NB4 (cell line): Measurements from ENCODE around the gene NAV3.

Experiments used
- DNase-seq: peaks from one replicate; pipeline ENCODE4 v3.0.0; 2010; ENCODE audit warnings: low read depth
- H3K4me3 ChIP-seq: one replicate; pipeline ENCODE4 v1.5.1; 2011; ENCODE audit warnings: mild to moderate bottlenecking, low read depth, low read length, moderate library complexity
- MAX ChIP-seq: IDR thresholded peaks from 2 replicates; pipeline ENCODE4 v1.6.1; 2011; ENCODE audit warnings: low read depth, low read length
- MYC ChIP-seq: IDR thresholded peaks from 2 replicates; pipeline ENCODE4 v1.6.1; 2011; ENCODE audit warnings: low read depth, low read length
- POLR2A ChIP-seq: IDR thresholded peaks from 2 replicates; pipeline ENCODE4 v1.6.1; 2011; ENCODE audit warnings: mild to moderate bottlenecking; ENCODE audit not compliant: insufficient read length; ENCODE audit errors: extremely low read depth
- TF ChIP-seq, protein P1 (sequence below): IDR thresholded peaks from one replicate; pipeline ENCODE4 v1.5.1; 2012; ENCODE audit warnings: low read depth, low read length

Gene NAV3

GRCh38 chr12:77861317-77861716 is 30.6 kb downstream of the NAV3 start:
- H3K4me3 ChIP-seq, result no peak overlapping the region
- no peak for DNase-seq
- TF ChIP-seq MYC, result no peak
- TF ChIP-seq POLR2A, result no peak
- no peak for TF ChIP-seq MAX
- TF ChIP-seq, protein P1, sequence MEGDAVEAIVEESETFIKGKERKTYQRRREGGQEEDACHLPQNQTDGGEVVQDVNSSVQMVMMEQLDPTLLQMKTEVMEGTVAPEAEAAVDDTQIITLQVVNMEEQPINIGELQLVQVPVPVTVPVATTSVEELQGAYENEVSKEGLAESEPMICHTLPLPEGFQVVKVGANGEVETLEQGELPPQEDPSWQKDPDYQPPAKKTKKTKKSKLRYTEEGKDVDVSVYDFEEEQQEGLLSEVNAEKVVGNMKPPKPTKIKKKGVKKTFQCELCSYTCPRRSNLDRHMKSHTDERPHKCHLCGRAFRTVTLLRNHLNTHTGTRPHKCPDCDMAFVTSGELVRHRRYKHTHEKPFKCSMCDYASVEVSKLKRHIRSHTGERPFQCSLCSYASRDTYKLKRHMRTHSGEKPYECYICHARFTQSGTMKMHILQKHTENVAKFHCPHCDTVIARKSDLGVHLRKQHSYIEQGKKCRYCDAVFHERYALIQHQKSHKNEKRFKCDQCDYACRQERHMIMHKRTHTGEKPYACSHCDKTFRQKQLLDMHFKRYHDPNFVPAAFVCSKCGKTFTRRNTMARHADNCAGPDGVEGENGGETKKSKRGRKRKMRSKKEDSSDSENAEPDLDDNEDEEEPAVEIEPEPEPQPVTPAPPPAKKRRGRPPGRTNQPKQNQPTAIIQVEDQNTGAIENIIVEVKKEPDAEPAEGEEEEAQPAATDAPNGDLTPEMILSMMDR, result no peak

GRCh38 chr12:77865178-77865577 is 34.5 kb downstream of the NAV3 start:
- no peak for TF ChIP-seq MYC
- no peak for TF ChIP-seq MAX
- DNase-seq, result no peak
- no peak overlapping the region for H3K4me3 ChIP-seq

DNA sequence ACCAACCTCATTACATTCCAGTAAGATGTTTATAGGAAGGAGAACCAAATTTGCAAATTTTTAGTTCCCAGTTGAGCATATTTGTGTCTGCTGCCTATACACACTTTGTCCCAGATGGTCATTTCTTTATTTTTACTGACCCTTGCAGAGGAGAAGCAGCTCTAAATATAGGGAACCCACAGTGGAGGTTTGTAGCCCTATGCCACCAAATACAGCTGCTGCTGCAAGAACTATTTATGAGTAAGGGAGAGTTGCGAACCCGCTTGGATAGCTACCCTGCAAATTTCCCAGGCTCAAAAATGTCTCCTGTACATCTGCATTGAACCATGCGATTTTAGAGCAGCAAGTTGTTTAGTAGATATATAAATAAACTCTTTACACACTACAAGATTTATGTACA is 48.2 kb downstream of the NAV3 start:
- no peak overlapping the region for H3K4me3 ChIP-seq
- TF ChIP-seq MYC (no peak), MAX (no peak), POLR2A (no peak)
- TF ChIP-seq, protein P1, result no peak
- no peak for DNase-seq

- H3K4me3 ChIP-seq, result no peak overlapping the region
- TF ChIP-seq MAX (no peak), MYC (no peak), POLR2A (no peak)
- TF ChIP-seq, protein P1, result no peak
- DNase-seq, result no peak
These were observed 52.0 kb downstream of the NAV3 start for GRCh38 chr12:77882709-77883108.

- no peak overlapping the region for H3K4me3 ChIP-seq
- no peak for TF ChIP-seq POLR2A
- TF ChIP-seq, protein P1, result no peak
- TF ChIP-seq MAX, result no peak
- DNase-seq, result no peak
These were observed 57.9 kb downstream of the NAV3 start for GRCh38 chr12:77888611-77889010.

GRCh38 chr12:77891518-77892147 is 60.9 kb downstream of the NAV3 start:
- no peak for DNase-seq
- no peak for TF ChIP-seq POLR2A
- TF ChIP-seq MAX, result no peak
- TF ChIP-seq MYC, result no peak
- TF ChIP-seq, protein P1, result no peak
- H3K4me3 ChIP-seq, result no peak overlapping the region
